K562 (cell line): Measurements from ENCODE around the gene RXFP1. TPM values are rescaled to one million over a fixed set of nuclear protein-coding genes. Genes with fewer than 3 reads are reported as not detected.

Experiments used
- ARNT ChIP-seq, 2 experiments: fragments of 450-650 bp; IDR thresholded peaks; 2 replicates each; pipeline ENCODE4 v1.6.1; 2016; ENCODE audit warnings: mild to moderate bottlenecking in 1 of 2
- CREB1 ChIP-seq, 2 experiments: sonication (generic) in 1 of 2; formaldehyde crosslinking in 1 of 2; IDR thresholded peaks; 2 replicates each; pipeline versions ENCODE4 v1.6.1 to v1.8.0; 2012 to 2022; ENCODE audit warnings: inconsistent platforms in 1 of 2, mild to moderate bottlenecking in 1 of 2, missing genetic modification reagents in 1 of 2, moderate library complexity in 1 of 2
- FOXK1 ChIP-seq: sonication (generic); formaldehyde crosslinking; IDR thresholded peaks from 2 replicates; pipeline ENCODE4 v1.8.0; 2022; ENCODE audit warnings: missing genetic modification reagents, mild to moderate bottlenecking, borderline replicate concordance
- FUS ChIP-seq: fragments of 200-400 bp; formaldehyde crosslinking; optimal IDR thresholded peaks from 2 replicates; pipeline ENCODE3; 2017; ENCODE audit warnings: low read depth, low read length
- HMGN3 ChIP-seq: IDR thresholded peaks from 2 replicates; pipeline ENCODE4 v1.6.1; 2011; ENCODE audit warnings: borderline replicate concordance, low read depth, mild to moderate bottlenecking, mixed read lengths, low read length; ENCODE audit not compliant: insufficient read length; ENCODE audit errors: extremely low read depth
- IRF2 ChIP-seq: sonication (generic); formaldehyde crosslinking; IDR thresholded peaks from 2 replicates; pipeline ENCODE4 v1.8.1; 2022; ENCODE audit warnings: mild to moderate bottlenecking, missing genetic modification reagents
- MEIS2 ChIP-seq: fragments of 450-650 bp; IDR thresholded peaks from 2 replicates; pipeline ENCODE4 v1.6.1; 2014; ENCODE audit warnings: mild to moderate bottlenecking; ENCODE audit not compliant: partially characterized antibody
- NBN ChIP-seq: fragments of 450-650 bp; IDR thresholded peaks from 2 replicates; pipeline ENCODE4 v1.6.1; 2016; ENCODE audit warnings: low read depth, mild to moderate bottlenecking
- NCOA1 ChIP-seq: fragments of 450-650 bp; IDR thresholded peaks from 2 replicates; pipeline ENCODE4 v1.6.1; 2016; ENCODE audit warnings: low read depth
- NFYB ChIP-seq: IDR thresholded peaks from 2 replicates; pipeline ENCODE4 v1.6.1; 2011; ENCODE audit warnings: mild to moderate bottlenecking, moderate library complexity; ENCODE audit not compliant: insufficient read length; ENCODE audit errors: extremely low read depth
- NR1H2 ChIP-seq: sonication (generic); formaldehyde crosslinking; IDR thresholded peaks from 2 replicates; pipeline ENCODE4 v1.4.0; 2020; ENCODE audit warnings: mild to moderate bottlenecking, missing genetic modification reagents
- RCOR1 ChIP-seq, 2 experiments: IDR thresholded peaks; 2 replicates each; pipeline ENCODE4 v1.6.1; 2012; ENCODE audit warnings: low read depth in 2 of 2, low read length in 2 of 2, borderline replicate concordance in 1 of 2, improper control_type of control experiment in 1 of 2
- ZC3H4 ChIP-seq: sonication (generic); formaldehyde crosslinking; IDR thresholded peaks from 2 replicates; pipeline ENCODE4 v1.9.0; 2021; ENCODE audit warnings: missing genetic modification reagents, borderline replicate concordance
- ZNF507 ChIP-seq: conservative IDR thresholded peaks from 2 replicates; pipeline ENCODE4 v1.6.1; 2017; ENCODE audit warnings: missing genetic modification characterization, missing compliant biosample characterization
- polyA plus RNA-seq, 8 experiments: library from polyadenylated mRNA; depleted of rRNA in 4 of 8; stranded (reverse) in 5 of 8; unstranded in 3 of 8; fragments of >200 nt; fragmentation: Nextera tagmentation in 2 of 8; fragmentation: Illumina TruSeq in 1 of 8; extraction: Ambion mirVana in 2 of 8; extraction: Trizol in 1 of 8; gene quantifications; 2 replicates each; pipeline versions ENCODE4 v1.2.1 to v1.2.3, GENCODE V29; 2011 to 2014; ENCODE audit warnings: inconsistent platforms in 1 of 8, missing spikeins in 1 of 8
- total RNA-seq, 7 experiments: library from RNA; depleted of rRNA in 6 of 7; stranded (reverse); fragments of >200 nt in 6 of 7; fragmentation: Illumina TruSeq in 2 of 7; extraction: Trizol in 2 of 7; gene quantifications; 2 replicates each; pipeline versions ENCODE4 v1.2.1 to v1.2.3, GENCODE V29; 2011 to 2021; ENCODE audit warnings: low replicate concordance in 1 of 7
- TF ChIP-seq, protein P1 (sequence below): fragments of 450-650 bp; IDR thresholded peaks from 2 replicates; pipeline ENCODE4 v1.6.1; 2016; ENCODE audit warnings: low read depth
- TF ChIP-seq, protein P2 (sequence below): fragments of 250-450 bp; sonication (Bioruptor Pico); IDR thresholded peaks from 2 replicates; pipeline ENCODE4 v1.4.0; 2020; ENCODE audit warnings: mild to moderate bottlenecking
- TF ChIP-seq, protein P3 (sequence below): fragments of 250-450 bp; sonication (Bioruptor Pico); IDR thresholded peaks from 2 replicates; pipeline ENCODE4 v1.8.0; 2022; ENCODE audit warnings: inconsistent platforms

The RXFP1 gene
- total and polyA plus RNA-seq, 9 of the 15 experiments (the other 6 are each of a cell fraction or from before 2014, with no cell fraction given) = 0.03 to 0.06 (median 0.04) TPM; not detected in 6

DNA sequence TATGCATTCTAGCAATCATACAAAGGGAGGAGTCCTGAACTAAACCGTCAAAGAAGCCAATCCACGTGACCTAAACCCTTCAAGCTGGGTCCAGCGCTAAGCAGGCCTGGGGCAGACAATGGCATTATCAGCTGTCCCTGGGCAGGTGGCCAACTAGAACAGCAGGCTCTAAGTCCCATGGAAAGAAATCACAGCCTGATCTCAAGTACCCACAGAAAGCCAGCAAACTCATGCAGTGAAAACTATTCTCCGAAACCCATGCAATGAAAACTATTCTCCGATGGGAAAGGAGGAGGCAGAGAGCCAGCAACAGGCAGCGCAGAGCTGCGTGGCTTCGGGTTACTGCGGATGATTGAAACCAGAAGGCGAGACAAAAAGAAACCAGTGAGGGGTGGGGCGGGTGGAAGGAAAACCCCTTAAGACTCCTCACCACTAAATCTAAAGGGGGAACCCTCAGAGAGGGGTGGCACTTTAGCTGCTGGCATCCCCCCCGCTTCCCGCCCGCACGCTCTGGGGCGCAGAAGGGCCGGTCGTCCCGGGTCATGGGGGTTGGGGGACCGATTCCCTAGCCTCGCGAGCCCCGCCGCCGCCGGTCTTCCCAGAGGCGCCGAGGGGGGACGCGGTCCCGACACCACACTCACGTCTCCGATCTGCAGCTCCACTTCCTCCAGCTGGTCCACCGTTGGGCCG, 149.4 kb downstream of the RXFP1 start (continued):
- TF ChIP-seq, protein P1, sequence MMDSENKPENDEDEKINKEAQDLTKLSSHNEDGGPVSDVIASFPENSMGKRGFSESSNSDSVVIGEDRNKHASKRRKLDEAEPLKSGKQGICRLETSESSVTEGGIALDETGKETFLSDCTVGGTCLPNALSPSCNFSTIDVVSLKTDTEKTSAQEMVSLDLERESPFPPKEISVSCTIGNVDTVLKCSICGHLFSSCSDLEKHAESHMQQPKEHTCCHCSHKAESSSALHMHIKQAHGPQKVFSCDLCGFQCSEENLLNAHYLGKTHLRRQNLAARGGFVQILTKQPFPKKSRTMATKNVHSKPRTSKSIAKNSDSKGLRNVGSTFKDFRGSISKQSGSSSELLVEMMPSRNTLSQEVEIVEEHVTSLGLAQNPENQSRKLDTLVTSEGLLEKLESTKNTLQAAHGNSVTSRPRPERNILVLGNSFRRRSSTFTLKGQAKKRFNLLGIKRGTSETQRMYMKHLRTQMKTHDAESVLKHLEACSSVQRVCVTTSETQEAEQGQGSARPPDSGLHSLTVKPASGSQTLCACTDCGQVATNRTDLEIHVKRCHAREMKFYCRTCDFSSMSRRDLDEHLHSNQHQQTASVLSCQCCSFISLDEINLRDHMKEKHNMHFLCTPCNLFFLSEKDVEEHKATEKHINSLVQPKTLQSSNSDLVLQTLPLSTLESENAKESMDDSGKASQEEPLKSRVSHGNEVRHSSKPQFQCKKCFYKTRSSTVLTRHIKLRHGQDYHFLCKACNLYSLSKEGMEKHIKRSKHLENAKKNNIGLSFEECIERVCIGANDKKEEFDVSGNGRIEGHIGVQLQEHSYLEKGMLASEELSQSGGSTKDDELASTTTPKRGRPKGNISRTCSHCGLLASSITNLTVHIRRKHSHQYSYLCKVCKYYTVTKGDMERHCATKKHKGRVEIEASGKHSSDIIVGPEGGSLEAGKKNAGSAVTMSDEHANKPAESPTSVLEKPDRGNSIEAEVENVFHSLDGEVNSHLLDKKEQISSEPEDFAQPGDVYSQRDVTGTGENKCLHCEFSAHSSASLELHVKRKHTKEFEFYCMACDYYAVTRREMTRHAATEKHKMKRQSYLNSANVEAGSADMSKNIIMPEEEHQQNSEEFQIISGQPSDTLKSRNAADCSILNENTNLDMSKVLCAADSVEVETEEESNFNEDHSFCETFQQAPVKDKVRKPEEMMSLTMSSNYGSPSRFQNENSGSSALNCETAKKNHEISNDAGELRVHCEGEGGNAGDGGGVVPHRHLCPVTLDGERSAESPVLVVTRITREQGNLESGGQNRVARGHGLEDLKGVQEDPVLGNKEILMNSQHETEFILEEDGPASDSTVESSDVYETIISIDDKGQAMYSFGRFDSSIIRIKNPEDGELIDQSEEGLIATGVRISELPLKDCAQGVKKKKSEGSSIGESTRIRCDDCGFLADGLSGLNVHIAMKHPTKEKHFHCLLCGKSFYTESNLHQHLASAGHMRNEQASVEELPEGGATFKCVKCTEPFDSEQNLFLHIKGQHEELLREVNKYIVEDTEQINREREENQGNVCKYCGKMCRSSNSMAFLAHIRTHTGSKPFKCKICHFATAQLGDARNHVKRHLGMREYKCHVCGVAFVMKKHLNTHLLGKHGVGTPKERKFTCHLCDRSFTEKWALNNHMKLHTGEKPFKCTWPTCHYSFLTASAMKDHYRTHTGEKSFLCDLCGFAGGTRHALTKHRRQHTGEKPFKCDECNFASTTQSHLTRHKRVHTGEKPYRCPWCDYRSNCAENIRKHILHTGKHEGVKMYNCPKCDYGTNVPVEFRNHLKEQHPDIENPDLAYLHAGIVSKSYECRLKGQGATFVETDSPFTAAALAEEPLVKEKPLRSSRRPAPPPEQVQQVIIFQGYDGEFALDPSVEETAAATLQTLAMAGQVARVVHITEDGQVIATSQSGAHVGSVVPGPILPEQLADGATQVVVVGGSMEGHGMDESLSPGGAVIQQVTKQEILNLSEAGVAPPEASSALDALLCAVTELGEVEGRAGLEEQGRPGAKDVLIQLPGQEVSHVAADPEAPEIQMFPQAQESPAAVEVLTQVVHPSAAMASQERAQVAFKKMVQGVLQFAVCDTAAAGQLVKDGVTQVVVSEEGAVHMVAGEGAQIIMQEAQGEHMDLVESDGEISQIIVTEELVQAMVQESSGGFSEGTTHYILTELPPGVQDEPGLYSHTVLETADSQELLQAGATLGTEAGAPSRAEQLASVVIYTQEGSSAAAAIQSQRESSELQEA = no peak
- TF ChIP-seq NBN (no peak), IRF2 (CRISPR knock-in tag) (no peak), ZC3H4 (no peak), FUS (no peak), RCOR1 (IDR thresholded peaks at IDR 0.05; ENCODE audit: borderline replicate concordance in 1 of 2, low read depth in 2 of 2, low read length in 2 of 2) (peak in 1 of 2 experiments; percentile 62; a peak in 1 of 4 replicates), ZNF507 (no peak), ARNT (IDR thresholded peaks at IDR 0.05) (no peak), MEIS2 (no peak), NCOA1 (no peak), FOXK1 (CRISPR knock-in tag) (no peak), NFYB (no peak), HMGN3 (no peak), NR1H2 (CRISPR knock-in tag) (peak; percentile 47; the same call in 1 of the 2 replicates), CREB1 (IDR thresholded peaks at IDR 0.05) (no peak), CREB1 (CRISPR knock-in tag; IDR thresholded peaks at IDR 0.05) (no peak)
- TF ChIP-seq, protein P2, sequence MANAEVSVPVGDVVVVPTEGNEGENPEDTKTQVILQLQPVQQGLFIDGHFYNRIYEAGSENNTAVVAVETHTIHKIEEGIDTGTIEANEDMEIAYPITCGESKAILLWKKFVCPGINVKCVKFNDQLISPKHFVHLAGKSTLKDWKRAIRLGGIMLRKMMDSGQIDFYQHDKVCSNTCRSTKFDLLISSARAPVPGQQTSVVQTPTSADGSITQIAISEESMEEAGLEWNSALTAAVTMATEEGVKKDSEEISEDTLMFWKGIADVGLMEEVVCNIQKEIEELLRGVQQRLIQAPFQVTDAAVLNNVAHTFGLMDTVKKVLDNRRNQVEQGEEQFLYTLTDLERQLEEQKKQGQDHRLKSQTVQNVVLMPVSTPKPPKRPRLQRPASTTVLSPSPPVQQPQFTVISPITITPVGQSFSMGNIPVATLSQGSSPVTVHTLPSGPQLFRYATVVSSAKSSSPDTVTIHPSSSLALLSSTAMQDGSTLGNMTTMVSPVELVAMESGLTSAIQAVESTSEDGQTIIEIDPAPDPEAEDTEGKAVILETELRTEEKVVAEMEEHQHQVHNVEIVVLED (CRISPR knock-in tag) = no peak
- TF ChIP-seq, protein P3, sequence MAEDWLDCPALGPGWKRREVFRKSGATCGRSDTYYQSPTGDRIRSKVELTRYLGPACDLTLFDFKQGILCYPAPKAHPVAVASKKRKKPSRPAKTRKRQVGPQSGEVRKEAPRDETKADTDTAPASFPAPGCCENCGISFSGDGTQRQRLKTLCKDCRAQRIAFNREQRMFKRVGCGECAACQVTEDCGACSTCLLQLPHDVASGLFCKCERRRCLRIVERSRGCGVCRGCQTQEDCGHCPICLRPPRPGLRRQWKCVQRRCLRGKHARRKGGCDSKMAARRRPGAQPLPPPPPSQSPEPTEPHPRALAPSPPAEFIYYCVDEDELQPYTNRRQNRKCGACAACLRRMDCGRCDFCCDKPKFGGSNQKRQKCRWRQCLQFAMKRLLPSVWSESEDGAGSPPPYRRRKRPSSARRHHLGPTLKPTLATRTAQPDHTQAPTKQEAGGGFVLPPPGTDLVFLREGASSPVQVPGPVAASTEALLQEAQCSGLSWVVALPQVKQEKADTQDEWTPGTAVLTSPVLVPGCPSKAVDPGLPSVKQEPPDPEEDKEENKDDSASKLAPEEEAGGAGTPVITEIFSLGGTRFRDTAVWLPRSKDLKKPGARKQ (CRISPR knock-in tag) = no peak
